Retina (tissue), 1 donor: ENCODE data around the gene ZNF503.
A peak's percentile ranks its signal among the peaks of the same experiment; 100 is the strongest.

ENCODE experiments used
- DNase-seq: peaks from one replicate; pipeline ENCODE4 v3.0.0-alpha.2; 2016

Gene ZNF503

DNA sequence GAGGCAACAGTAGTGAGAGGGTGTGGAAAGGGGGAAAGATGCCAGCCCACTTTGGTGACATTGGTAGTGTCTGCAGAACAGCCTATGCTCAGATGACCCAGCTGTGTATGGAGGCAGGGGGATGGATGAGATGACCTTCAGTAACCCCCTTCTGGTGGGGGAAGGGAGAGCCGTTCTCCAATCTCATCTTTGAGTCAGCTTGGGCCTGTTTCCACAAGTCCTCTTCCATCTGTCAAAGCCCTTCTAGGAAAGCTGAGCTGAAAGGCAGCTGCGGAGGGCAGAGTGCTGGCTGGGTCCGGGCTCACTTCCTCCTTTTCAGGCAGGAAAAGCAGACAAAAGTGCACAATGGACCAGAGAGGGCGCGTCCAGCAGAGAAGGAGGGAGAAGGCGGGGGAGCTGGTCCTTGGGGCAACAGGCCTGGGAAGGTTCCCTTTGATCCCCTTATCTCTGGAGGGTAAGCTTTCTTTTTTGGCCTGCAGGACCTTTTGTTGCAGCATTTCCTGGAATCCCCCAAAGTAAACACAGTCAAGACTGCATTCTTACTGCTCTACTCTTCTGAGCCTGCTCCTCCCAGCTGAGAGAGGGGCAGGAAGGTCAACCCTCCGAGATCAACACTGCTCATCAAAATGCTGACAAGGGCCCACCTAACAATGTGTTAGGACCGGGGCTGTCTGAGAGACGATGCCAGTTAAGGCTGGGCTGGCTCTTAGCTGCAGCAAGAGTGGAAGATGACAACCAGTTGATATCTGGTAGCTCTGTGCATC, 28.6 kb upstream of the ZNF503 start:
- DNase-seq: no peak

DNA sequence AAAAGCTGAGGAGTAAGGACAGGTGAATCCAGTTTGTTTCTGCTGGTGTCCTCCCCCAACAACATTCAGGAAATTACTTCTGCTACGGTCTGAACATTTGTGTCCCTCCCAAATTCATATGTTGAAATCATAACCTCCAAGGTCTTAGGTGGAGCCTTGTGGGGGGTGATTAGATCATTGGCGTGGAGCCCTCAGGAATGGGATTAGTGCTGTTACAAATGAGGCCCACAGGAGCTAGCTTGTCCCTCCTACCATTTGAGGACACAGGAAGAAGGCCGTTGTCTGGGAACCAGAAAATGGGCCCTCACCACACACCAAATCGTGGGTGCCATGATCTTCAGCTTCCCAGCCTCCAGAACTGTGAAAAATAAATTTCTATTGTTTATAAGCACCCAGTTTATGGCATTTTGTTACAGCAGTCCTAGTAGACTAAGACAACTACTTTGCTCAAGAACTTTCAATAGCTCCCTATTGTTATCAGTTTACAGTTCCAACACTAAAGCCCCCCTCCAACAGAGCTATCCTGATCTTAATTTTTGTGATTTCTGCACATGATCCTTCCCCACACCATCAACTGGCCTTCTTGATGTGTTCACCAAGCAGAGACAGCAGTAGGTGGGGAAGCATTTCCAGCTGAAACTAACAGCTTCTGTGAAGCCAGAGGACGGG, 27.7 kb upstream of the ZNF503 start:
- no peak for DNase-seq

DNA sequence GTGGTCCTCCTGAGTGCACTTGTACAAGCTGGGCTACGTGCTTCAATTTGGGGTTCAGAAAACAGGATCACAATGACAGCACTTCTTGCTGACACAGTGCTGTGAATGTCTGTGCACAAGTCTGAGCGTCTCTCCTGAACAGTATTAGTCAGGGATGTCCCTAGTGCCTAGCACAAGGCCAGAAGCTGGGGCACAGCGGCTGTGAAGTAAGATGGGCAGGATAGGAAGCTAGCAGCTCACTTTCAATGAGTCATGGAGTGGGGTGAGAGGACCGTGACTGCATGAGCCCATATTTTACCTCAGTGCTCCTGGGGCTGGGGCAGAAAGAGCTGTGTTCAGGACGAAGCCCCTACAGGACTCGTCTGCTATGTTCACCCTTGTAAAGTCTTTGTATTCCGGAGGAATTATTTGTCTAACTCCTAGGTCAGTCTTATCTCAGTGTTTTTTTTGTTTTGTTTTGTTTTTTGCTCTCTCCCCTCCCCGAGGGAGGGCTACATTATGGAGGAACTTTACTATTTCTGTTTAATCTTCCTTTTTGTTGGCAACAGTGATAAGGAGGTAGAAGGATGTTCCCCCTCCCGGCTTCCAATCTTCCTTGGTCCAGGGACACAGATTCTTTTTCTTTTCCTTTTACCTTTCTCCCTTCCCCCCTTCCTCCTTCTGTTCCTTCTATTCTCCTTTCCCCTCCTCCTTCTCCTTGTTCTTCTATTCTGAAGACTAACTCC, 27.0 kb upstream of the ZNF503 start:
- no peak for DNase-seq

DNA sequence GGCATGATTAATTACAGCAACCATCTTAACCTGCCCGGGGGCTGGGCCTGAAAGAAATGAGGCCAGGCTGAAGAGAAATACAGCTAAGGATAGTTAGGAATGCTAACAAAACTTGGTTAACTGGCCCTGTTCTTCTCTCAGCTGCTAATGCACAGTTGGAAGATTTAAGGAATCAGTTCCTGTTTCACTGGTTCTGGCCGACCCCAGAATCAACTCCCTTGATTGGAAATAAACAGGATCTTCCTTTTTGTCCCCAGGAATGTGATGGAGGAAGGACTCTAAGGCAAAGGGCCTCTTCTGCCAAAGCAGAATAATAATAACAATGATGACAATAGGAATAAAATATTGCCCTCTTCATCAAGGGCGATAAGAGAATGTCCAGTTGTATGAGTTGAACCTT, 26.4 kb upstream of the ZNF503 start:
- DNase-seq: no peak

DNA sequence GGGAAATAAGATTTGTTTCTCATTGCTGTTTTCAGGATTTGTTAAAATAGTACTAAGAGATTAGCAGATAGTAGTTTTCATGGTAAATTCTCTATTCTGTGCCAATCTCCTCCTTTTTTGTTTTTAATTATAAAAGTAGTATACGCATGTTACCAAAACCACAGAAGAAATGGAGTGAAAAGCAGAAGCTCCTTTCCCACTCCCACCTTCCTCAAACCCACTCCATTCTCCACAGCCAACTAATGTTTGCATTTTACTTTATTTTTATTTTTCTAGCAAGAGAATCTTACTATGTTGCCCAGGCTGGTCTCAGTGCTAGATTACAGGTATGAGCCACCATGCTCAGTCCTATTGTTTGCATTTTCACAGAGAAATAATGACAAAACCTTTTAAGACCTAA, 25.3 kb upstream of the ZNF503 start:
- DNase-seq: no peak

DNA sequence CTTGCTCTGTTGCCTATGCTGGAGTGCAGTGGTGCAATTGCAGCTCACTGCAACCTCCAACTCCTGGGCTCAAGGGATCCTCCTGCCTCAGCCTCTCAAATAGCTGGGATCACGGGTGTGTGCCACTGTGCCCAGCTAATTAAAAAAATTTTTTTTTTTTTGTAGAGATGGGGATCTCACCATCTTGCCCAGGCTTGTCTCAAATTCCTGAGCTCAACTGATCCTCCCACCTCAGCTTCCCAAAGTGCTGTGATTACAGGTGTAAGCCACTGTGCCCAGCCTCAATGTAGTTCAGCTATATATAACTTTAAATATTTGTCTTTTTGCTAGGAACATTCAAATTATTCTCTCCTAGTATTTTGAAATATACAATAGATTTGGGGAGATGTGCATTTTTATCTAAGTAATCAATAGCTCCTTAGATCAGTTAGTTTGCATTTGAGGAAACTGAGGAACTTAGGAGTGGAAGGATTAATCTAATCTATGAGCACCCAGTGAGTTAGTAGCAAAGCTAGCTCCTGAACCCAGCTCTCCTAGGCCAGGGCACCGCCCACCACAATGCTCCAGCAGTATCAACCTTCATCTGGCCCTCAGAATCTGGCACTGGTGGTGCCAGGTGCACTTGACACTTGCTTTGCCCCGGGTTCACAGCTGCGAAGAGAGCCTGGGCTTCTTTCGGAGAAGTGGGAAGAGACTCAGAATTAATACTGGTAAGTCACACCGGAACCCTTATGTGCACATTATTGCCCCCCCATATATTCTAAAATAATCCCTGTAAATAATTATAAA, 23.9 kb upstream of the ZNF503 start:
- DNase-seq: no peak

DNA sequence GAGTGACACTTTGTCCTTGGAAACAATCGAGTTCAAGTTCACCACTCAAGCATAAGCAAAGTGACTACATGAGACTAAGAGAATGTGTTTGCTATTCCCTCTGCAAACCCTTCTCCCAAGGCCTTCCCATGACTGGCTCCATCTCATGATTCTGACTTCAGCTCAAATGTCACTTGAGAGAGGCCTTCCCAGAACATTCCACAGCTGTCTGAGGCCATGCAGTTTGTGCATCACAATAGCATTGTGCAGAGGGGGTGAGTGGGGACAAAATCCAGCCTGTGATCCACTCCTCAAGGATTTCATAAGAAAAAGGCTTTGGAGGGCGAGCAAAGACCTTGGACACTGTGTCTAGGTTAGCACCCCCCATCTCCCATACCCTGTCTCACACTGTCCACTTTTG, 23.0 kb upstream of the ZNF503 start:
- no peak for DNase-seq

DNA sequence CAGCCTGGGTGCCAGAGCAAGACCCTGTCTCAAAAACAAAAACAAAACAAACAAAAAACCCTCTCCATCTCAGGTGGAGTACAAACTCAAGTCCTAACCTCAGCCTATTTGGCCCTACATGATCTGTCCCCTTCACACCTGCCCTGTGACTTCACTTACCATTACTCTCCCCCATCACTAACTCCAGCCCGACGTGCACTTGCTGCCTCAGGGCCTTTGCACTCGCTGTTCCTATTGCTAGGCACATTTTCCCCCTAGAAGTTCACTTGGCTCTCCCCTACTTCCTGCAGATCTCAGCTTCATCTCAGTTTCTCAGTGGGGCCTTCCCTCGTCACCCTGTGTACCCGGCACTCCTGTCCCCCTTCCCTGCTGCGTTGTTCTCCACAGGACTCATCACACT, 21.3 kb upstream of the ZNF503 start:
- no peak for DNase-seq

DNA sequence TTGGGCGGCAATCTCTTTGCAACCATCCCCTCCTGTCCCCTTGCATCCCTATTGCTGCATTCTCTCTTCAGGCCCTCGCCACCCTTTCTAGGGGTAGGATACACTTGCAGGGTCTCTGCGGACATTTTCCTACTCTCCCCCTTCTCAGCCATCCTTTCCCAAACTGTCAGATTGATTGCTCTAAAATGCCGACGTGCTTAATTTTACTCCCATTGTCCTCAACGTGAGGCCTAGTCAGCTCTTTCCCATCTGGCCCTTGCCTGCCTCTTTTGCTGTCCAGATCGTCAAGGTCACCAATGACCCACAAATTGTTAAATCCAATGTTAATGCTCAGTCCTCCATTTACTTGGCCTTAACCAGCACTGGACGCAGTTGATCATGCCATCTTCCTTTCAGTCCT, 17.1 kb upstream of the ZNF503 start:
- no peak for DNase-seq

DNA sequence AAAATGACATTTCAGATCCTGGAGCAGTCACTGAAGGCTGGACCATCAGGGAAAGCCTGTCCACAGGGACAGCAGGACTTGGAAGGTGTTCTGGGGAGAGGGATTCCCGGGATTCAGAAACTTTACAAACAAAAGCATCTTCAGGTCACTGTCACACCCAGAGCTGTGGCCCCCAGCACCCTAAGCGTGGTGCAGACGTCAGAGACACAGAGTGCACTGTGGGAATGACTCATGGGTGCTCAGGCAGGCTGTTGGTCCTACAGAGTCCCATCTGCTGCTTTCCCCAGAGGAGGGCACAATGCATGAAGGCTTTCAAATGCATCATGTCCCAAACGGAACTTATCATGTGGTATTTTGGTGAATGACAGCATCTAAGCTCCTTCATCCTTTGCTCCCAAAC, 16.7 kb upstream of the ZNF503 start:
- DNase-seq: no peak

DNA sequence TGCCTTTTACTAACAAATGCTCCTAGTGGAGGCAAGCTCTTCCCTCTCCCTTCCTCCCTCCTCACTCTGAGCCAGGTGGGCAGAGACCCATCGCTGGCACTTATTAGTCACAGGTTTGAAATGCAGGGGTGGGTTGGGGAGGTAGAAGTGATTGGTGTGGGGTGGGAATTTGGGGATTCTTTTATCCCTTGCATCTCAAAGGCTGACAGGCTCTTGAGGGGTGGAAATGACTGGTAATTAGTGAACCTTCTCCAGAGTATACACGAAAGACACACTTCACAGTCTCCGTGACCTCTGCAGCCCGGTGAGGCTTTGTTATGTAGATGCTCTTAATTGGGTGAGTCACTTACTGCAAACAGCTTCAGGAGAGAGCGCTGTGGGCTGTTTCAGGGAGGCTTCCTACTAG, 16.0 kb upstream of the ZNF503 start:
- no peak for DNase-seq

DNA sequence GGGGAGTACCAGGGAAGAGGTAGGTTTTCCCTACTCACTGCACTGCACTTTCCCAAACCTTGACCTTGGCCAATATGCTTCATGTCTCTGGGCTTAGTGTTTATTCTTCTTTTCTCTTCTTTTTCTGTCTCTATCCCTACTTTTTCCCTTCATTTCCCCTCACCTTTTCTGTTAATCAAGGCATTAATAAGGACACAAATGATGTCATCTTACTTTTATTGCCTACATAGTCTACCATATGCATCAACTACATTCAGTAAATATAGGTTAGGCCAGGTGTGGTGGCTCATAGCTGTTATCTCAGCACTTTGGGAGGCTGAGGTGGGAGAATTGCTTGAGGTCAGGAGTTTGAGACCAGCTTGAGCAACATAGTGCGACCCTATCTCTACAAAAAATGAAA, 13.0 kb upstream of the ZNF503 start:
- no peak for DNase-seq

DNA sequence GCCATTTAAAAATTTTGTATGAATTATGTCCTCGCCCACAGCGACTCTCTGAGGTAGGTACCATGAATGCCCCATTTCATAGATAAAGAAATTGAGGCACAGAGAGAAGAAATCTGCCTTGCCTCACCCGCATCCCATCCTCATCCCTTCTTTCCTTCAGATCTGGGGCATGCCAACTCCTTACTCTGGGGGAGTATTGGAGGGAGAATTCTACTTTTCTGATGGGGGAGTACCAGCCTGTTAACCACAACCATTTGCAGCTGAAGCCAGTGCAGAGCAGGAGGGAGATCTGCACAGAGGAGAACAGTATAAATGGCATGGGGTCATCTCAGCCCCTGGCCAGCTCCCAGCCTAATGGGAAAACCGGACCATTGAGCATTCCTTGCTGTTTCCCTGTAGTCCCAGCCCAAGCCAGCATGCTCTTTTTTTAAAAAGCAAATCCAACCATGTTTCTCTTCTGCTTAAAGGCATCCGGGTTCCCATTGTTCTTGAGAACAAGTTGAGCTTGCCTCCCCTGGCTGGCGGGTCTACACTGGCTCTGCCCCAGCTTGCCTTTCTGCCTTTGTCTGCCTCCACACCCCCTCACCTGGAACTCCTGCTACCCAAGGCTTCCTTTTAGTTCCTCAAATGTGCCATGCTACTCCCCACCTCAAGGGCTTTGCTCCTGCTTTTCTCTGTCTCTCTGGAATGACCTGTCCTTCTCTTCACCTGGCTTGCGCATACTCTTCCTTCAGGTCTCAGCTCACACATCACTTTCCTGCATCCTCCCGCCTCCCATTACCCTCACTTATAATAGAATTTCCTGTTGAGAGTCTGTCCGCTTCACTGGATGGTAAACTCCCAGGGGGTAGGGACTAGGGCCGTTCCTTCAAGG, 8.8 kb upstream of the ZNF503 start:
- no peak for DNase-seq

DNA sequence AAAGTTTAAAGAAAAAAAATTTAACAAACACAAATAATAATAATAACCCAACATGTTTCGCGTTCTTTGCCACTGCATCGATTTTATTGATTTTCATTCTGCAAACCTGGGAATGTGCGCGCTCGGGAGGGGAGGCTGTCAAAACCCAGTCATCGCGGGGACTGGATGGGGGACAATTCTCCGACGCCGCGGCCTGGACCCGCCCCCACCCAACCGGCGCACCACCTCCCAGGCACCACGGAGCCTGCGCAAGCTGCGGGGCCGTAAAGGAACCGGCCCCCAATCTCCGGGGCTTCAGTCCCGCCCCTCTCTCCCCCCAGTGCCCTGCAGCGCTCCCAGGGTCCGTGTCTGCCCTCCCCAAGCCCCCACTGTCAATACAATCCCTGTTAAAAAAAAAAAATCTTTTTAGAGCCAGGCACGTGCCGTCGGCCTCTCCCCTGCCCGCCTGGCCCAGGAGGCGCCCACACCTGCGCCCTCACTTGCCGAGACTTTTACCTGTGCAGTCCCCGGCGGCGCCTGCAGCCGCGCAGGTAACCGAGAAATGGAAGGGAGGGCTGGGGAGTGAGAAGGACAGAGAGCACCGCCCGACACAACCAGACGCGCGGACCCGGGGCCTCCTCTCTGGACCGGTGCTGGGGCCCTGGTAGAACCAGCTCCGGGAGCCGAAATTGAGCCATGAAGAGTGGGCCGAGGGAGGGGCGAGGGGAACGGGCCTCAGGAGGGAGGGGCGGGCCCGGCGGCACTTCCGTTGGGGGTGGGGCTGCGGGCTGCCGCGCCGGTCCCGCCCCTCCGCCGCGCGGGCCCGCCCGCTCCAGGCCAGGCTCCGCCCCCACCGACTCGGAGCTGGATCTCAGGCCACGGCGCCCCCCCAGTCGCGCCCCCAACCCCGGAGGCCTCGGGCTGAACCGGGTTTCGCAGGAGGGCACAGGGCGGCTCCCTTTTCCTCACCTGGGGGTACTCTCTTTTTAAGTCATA, 7.6 kb upstream of the ZNF503 start:
- peak; percentile 61 for DNase-seq

DNA sequence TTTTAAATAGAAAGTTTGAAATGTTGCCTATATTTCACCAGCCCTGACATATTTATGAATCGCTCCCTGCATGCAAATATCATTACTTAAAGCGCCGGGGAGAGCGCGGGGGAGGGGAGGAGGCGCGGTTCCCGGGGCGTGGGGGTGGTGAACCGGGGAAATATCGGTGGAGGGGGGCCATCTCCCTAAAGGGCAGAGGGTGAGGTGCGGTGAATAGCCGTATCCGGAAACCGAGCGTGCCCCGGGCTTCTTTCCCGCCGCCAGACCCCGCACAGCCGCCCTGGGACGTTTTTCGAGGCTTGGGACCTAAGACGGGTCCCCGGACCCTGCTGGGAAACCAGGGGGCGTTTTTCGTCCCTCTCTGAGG, 6.9 kb upstream of the ZNF503 start:
- no peak for DNase-seq

DNA sequence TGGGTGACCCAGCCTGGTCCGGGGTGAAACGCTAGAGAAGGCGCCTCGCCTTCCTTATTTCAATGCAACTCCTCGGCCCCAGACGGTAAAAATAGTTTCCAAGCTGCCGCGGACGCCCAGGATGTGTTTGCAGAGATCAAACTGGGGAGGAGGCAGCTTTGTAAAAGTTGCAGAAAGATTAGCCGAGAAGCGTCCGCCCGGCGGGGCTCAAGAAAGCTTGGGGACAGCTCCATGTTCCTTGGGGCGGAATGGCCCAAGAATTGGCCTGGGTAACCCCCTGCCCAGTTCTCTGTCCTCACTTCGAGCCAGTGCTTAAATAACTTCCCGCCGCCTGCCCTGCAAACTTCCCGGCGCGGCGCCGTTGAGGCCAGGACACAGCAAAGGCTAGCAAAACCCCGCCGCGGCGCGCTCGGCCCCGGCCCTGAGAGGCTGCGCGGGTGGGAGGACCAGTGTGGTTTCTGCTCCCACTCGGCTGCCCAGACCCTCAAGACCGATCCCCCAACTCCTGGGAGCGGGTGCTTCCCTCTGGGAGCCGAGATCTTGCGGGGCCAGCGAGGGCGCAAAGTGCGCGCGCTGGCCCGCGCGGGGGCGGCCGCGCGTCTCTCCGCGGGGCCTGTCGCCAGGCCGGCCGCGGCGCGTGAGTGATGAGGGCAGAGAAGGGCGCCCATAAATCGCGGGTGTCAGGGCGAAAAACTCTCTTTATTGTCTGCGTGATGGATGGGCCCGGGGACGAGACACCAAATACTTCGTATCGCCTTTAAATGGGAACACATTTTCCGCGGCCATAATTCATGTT, 6.3 kb upstream of the ZNF503 start:
- DNase-seq: peak; percentile 80

DNA sequence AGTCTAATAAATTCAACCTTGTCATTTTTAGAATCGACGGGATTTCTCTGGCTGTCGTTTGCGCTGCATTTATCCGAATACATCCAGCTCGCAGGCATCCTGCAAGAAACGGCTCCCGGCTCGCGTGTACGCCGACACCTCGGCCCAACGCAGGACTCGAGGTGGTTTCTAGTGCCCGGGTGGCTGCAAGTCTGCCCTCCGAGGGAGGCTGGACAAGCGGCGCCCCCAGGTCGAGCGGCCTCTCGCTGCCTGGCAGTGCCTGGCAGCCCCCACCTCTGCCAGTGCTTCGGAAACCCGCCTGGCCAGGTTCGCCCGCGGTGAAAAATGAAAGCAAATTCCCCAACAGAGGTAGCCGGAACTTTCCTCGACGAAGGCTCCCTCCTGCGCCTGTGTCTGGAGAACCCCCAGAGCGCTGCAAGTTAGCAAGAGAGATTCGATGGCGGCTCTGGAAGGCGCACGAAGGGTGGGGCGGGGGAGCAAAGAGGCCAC, 5.7 kb upstream of the ZNF503 start:
- DNase-seq: peak; percentile 65

DNA sequence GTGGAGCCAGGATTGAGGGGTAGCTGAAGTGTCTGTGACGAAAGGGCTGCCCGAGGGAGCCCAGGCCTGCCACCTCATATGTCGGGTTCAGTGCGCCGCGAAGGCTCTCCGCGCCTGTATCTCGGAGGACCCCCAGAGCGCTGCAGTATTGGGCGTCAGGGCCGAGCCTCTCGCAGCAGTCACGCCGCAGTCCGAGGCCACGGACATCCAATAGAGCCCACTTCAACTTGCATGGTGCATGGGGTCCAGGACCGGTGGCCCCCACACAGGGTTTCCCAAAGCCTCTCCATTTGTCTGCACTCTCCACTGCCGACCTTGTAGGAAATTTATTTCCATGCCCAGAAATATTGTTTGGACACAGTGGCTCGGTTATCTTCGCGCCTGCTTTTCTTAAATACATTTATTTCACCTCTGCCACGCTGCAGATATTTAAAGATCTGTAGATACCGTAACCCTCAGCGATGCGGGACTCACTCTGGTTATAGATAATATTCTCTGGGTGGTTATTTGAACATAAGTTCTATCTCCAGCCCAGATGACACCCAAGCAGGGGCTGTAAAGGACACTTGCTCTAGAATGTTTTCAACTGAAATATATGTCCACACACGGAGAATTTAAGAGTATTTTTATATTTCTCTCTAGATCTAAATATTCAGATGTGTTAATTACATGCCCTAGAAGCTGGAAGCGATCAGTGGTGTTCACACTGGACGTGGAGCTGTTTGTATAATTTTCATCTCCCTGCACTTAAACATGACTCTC, 5.1 kb upstream of the ZNF503 start:
- DNase-seq: no peak
